ENCODE results near the gene LRRC75A.
"Not testable (repeated sequence)": the region's sequence is repeated elsewhere in the genome, so short reads cannot be mapped to it uniquely, and the experiment has no call there.

LRRC75A gene

GRCh38 chr17:16392491-16392890 lies 99.5 kb downstream of the LRRC75A start:
- not testable (repeated sequence) for H3K9me3 ChIP-seq (ENCODE audit: control insufficient read depth, low read length); H3K27me3 ChIP-seq (ENCODE audit: control insufficient read depth, insufficient read depth, low read length)

More at GRCh38 chr17:16392491-16392890, 99.5 kb downstream of the LRRC75A start:
- H3K4me3 ChIP-seq (ENCODE audit: low read length); H3K9ac ChIP-seq (ENCODE audit: low read length); H3K4me1 ChIP-seq (ENCODE audit: control insufficient read depth, insufficient read depth, low read length); H3K36me3 ChIP-seq (ENCODE audit: control insufficient read depth, insufficient read depth, low read length): not testable (repeated sequence)

All from mucosa of stomach (tissue), 1 donor.